Esophagus (tissue), 2 donors: ENCODE data around the gene FOXJ1. TPM values are rescaled to one million over a fixed set of nuclear protein-coding genes. Genes with fewer than 3 reads are reported as not detected.
A peak's percentile ranks its signal among the peaks of the same experiment; 100 is the strongest.

Experiments used
- H3K27ac ChIP-seq, 2 donors: one replicate each; pipeline ENCODE4 v1.5.1; 2013; ENCODE audit warnings: low read depth in 2 of 2, mild to moderate bottlenecking in 2 of 2, inconsistent platforms in 1 of 2, low read length in 1 of 2, moderate library complexity in 1 of 2
- H3K27me3 ChIP-seq, 2 donors: one replicate each; pipeline ENCODE4 v1.6.1; 2013; ENCODE audit warnings: low read length in 2 of 2, control low read depth in 1 of 2, mild to moderate bottlenecking in 1 of 2; ENCODE audit not compliant: insufficient read depth in 2 of 2, control insufficient read depth in 1 of 2
- H3K36me3 ChIP-seq, 2 donors: one replicate each; pipeline ENCODE4 v1.6.1; 2013; ENCODE audit warnings: low read length in 1 of 2; ENCODE audit not compliant: control insufficient read depth in 2 of 2, insufficient read depth in 2 of 2
- H3K4me1 ChIP-seq, 2 donors: one replicate each; pipeline ENCODE4 v1.6.1; 2013; ENCODE audit warnings: low read length in 1 of 2; ENCODE audit not compliant: control insufficient read depth in 2 of 2, insufficient read depth in 2 of 2
- H3K4me3 ChIP-seq, 2 donors: one replicate each; pipeline ENCODE4 v1.5.1; 2013; ENCODE audit warnings: low read length in 2 of 2, mild to moderate bottlenecking in 2 of 2, low read depth in 1 of 2, moderate library complexity in 1 of 2
- H3K9me3 ChIP-seq, 2 donors: one replicate each; pipeline ENCODE4 v1.6.1; 2013; ENCODE audit warnings: mild to moderate bottlenecking in 2 of 2, low read depth in 1 of 2, low read length in 1 of 2, moderate library complexity in 1 of 2; ENCODE audit not compliant: control insufficient read depth in 2 of 2, insufficient read depth in 1 of 2
- WGBS, 2 donors: extraction: QIAGEN DNeasy Blood & Tissue Kit; methylation state at CpG; one replicate each; pipeline ENCODE4 v1.1.7; 2013; 5-methylcytosine and 5-hydroxymethylcytosine counted together
- polyA plus RNA-seq, 2 donors: library from polyadenylated mRNA; stranded (reverse); fragments of 200-250 nt; gene quantifications; one replicate each; pipeline ENCODE4 v1.2.3, GENCODE V29; 2013
- donor health status: healthy with polysubstance abuse.
- donor health status: Bipolar disorder and iron deficiency.

FOXJ1 gene
- polyA plus RNA-seq, 2 donors, result 0.33 to 0.56 TPM

- H3K4me3 ChIP-seq, result no peak overlapping the region
- WGBS, 2 donors, result 81 to 86% methylated on average over 19 of the region's 19 CpGs
- H3K27me3 ChIP-seq, result no peaks in the 10 kb centered on the region
- no peaks in the 10 kb centered on the region for H3K36me3 ChIP-seq
- no peaks in the 10 kb centered on the region for H3K9me3 ChIP-seq
- H3K4me1 ChIP-seq, result peaks cover 3 to 5% of the 10 kb centered on the region in 2 donors
- no peak overlapping the region for H3K27ac ChIP-seq
Observed at GRCh38 chr17:76119409-76120371, 21.4 kb downstream of the FOXJ1 start.

- no peaks in the 10 kb centered on the region for H3K36me3 ChIP-seq
- H3K27ac ChIP-seq, result no peak overlapping the region
- 88 to 89% methylated on average over 7 of the region's 7 CpGs for WGBS, 2 donors
- H3K4me1 ChIP-seq, result no peaks in the 10 kb centered on the region
- no peaks in the 10 kb centered on the region for H3K9me3 ChIP-seq
- H3K27me3 ChIP-seq, result no peaks in the 10 kb centered on the region
- no peak overlapping the region for H3K4me3 ChIP-seq
Observed at GRCh38 chr17:76115138-76115754, 25.8 kb downstream of the FOXJ1 start.

DNA sequence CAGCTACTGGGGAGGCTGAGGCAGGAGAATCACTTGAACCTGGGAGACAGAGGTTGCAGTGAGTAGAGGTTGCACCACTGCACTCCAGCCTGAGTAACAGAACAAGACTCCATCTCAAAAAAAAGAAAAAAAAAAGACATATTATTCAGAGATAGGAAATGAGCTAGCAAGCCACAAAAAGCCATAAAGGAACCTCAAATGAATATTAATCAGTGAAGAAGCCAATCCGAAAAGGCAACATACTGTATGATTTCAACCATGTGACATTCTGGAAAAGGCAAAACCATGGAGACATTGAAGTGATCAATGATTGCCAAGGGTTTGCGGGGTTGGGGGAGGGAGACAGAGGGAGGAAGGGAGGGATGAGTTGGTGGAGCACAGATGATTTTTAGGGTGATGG, 29.1 kb downstream of the FOXJ1 start:
- WGBS, 2 donors, result 82 to 90% methylated on average over 2 of the region's 2 CpGs
- no peak overlapping the region for H3K27ac ChIP-seq
- H3K4me1 ChIP-seq, result no peaks in the 10 kb centered on the region

DNA sequence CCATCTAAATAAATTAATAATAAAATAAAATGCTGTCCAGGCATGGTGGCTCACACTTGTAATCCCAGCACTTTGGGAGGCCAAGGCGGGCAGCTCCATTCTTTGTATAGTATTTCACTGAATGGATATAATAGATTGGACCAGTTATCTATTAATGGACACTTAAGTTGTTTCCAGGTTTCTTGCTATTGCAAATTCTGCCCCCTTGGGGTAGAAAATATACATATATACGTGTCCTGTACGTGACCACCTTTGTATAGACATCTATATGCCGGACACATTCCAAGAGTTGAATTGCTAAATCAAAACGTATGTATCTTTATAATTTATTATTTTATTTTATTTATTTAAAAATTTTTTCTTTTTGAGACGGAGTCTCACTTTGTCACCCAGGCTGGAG, 33.5 kb downstream of the FOXJ1 start:
- 79 to 88% methylated on average over 6 of the region's 6 CpGs for WGBS, 2 donors
- Histone ChIP-seq H3K4me3 (no peak overlapping the region), H3K36me3 (no peaks in the 10 kb centered on the region)

More for the DNA sequence above, 29.1 kb downstream of the FOXJ1 start:
- Histone ChIP-seq H3K27me3 (no peaks in the 10 kb centered on the region), H3K36me3 (no peaks in the 10 kb centered on the region), H3K9me3 (no peaks in the 10 kb centered on the region), H3K4me3 (no peak overlapping the region)

GRCh38 chr17:76106703-76107102, 34.3 kb downstream of the FOXJ1 start:
- Histone ChIP-seq H3K36me3 (no peaks in the 10 kb centered on the region), H3K9me3 (no peaks in the 10 kb centered on the region), H3K4me3 (no peak overlapping the region), H3K4me1 (peaks cover 6 to 13% of the 10 kb centered on the region in 2 donors), H3K27ac (no peak overlapping the region), H3K27me3 (no peaks in the 10 kb centered on the region)
- WGBS, 2 donors, result 52 to 68% methylated on average over 3 of the region's 3 CpGs

More for the DNA sequence above, 33.5 kb downstream of the FOXJ1 start:
- Histone ChIP-seq H3K9me3 (no peaks in the 10 kb centered on the region), H3K27me3 (no peaks in the 10 kb centered on the region), H3K27ac (no peak overlapping the region), H3K4me1 (peaks cover 3 to 10% of the 10 kb centered on the region in 2 donors)

- no peak overlapping the region for H3K27ac ChIP-seq
- 70 to 81% methylated on average over 5 of the region's 5 CpGs for WGBS, 2 donors
- H3K27me3 ChIP-seq, result no peaks in the 10 kb centered on the region
- H3K4me1 ChIP-seq, result peaks cover 6 to 13% of the 10 kb centered on the region in 2 donors
- H3K9me3 ChIP-seq, result no peaks in the 10 kb centered on the region
- H3K4me3 ChIP-seq, result no peak overlapping the region
- H3K36me3 ChIP-seq, result peaks cover 5 to 8% of the 10 kb centered on the region in 2 donors
Observed at GRCh38 chr17:76104896-76105231, 36.2 kb downstream of the FOXJ1 start.

DNA sequence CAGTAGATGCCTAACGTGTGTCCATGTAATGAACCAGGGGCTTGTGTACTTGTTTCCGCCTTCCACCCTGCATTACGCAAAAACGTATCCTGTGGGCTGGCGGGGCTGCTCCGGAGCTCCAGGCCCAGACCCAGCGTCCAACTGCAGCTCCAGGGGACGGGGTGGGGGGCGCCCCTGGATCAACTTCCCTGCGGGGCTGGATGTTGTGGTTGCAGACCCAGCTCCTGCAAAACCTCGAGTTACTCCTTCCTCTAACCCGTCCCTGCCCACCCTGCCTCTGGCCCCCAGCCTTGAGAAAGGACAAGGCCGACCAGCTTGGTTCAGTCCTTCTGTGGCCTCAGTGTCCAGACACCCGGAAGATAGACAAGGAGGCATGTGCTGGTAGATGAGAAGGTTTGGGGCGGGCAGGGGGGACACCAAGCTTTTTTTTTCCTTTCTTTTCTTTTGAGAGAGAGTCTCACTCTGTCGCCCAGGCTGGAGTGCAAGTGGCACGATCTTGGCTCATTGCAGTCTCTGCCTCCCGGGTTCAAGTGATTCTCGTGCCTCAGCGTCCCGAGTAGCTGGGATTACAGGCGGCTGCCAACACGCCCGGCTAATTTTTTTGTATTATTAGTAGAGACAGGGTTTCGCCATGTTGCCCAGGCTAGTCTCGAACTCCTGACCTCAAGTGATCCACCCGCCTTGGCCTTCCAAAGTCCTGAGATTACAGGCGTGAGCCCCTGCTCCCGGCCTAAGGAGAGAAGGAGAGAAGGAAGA, 36.7 kb downstream of the FOXJ1 start:
- H3K36me3 ChIP-seq, result peaks cover 5 to 11% of the 10 kb centered on the region in 2 donors
- WGBS, 2 donors, result 85 to 86% methylated on average over 29 of the region's 29 CpGs
- peak overlapping the region; percentile 79 to 92 for H3K27ac ChIP-seq
- peak overlapping the region; percentile 70 to 83 for H3K4me3 ChIP-seq
- no peaks in the 10 kb centered on the region for H3K9me3 ChIP-seq
- peaks cover 6 to 13% of the 10 kb centered on the region in 2 donors for H3K4me1 ChIP-seq
- no peaks in the 10 kb centered on the region for H3K27me3 ChIP-seq

DNA sequence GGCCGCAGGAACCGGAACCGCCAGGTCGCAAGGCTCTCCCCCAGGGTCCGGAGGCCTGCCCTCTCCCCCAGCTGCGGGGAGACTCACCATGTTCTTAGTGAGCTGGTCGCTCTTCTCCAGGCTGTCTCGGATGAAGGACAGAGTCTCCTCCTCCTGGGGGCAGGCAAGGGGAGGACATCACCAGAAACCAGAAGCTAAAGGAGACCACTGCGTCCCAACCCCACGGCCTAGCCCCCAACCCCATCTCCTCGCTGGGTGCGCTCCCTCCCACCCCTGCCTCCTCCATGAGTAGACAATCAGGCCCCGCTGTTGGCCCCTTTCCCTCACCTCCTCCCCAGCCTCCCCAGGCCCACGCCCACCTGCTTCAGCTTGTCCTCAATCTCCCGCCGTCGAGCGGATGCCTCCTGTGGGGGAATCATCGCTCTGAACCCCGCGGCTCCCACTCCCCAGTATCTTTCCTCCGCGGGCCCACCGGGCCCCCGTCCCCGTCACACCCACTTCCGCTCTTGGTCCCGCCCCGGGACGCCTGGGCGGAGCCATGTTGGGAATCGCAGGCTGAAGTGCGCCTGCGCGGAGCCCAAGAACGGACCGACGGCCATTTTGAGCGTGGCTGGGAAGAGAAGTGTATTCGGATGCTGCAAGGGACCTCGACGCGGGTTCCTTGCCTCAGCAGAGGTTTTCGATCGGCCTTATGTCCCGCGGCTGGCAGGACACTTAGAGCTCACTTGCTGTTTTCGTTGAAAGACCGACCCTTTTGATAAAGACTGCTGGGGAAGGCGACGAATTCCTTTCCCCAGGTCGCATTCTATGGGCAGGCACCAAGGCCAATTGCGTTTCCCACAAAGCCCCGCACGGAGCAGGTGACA, 37.5 kb downstream of the FOXJ1 start, which contains the start of gene EXOC7:
Gene EXOC7, minus strand, starts transcription at position 514 of the 866 bp plus-strand sequence. Its CDS starts 95 bp downstream, at position 419.
- H3K4me3 ChIP-seq, result peak within 1 kb of the TSS; percentile 70 to 83
- no peaks in the 10 kb centered on the region for H3K27me3 ChIP-seq
- peaks cover 6 to 13% of the 10 kb centered on the region in 2 donors for H3K4me1 ChIP-seq
- 3 to 4% methylated on average over 55 of the region's 55 CpGs for WGBS, 2 donors
- H3K36me3 ChIP-seq, result peaks cover 5 to 11% of the 10 kb centered on the region in 2 donors
- no peaks in the 10 kb centered on the region for H3K9me3 ChIP-seq
- H3K27ac ChIP-seq, result peak within 1 kb of the TSS; percentile 79 to 92
